ENCODE data around the gene RGS3.
A peak's percentile ranks its signal among the peaks of the same experiment; 100 is the strongest.

The RGS3 gene

GRCh38 chr9:113492343-113493202 is 29.0 kb downstream of the RGS3 start:
- Mint-ChIP-seq H3K36me3 (ENCODE audit: low read depth) (no peaks in the 10 kb centered on the region), H3K4me1 (ENCODE audit: low read depth) (no peaks in the 10 kb centered on the region), H3K27me3 (no peaks in the 10 kb centered on the region), H3K27ac (no peak overlapping the region), H3K9me3 (no peaks in the 10 kb centered on the region), H3K4me3 (no peak overlapping the region)

DNA sequence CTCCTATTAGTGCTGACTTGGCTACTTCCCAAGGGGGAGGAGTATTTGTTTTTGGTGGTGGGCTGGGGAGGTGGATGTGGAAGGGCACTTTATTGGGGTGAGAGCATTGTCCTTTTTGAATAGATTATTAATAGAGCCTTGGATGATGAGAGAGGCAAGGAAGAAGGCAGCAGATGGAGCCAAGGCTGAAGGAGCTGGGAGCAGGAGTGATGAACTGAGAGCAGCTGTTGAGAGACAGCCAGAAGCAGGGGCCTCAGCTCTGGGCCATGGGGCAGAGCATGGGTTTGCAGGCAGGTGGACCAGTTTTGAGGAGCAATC is 29.6 kb downstream of the RGS3 start:
- H3K27ac Mint-ChIP-seq: no peak overlapping the region

GRCh38 chr9:113495526-113495925 is 32.0 kb downstream of the RGS3 start:
- H3K27me3 Mint-ChIP-seq: no peaks in the 10 kb centered on the region
- no peak overlapping the region for H3K27ac Mint-ChIP-seq
- H3K4me3 Mint-ChIP-seq: no peak overlapping the region
- H3K4me1 Mint-ChIP-seq (ENCODE audit: low read depth): peaks cover 14% of the 10 kb centered on the region
- H3K9me3 Mint-ChIP-seq: no peaks in the 10 kb centered on the region
- H3K36me3 Mint-ChIP-seq (ENCODE audit: low read depth): no peaks in the 10 kb centered on the region

More for the DNA sequence above, 29.6 kb downstream of the RGS3 start:
- H3K9me3 Mint-ChIP-seq: no peaks in the 10 kb centered on the region
- H3K4me1 Mint-ChIP-seq (ENCODE audit: low read depth): no peaks in the 10 kb centered on the region
- no peak overlapping the region for H3K4me3 Mint-ChIP-seq
- H3K36me3 Mint-ChIP-seq (ENCODE audit: low read depth): no peaks in the 10 kb centered on the region
- H3K27me3 Mint-ChIP-seq: no peaks in the 10 kb centered on the region

GRCh38 chr9:113497051-113497450 is 33.5 kb downstream of the RGS3 start:
- Mint-ChIP-seq H3K4me1 (ENCODE audit: low read depth) (peaks cover 14% of the 10 kb centered on the region), H3K4me3 (no peak overlapping the region), H3K27me3 (no peaks in the 10 kb centered on the region), H3K36me3 (ENCODE audit: low read depth) (no peaks in the 10 kb centered on the region), H3K9me3 (no peaks in the 10 kb centered on the region), H3K27ac (no peak overlapping the region)

- Mint-ChIP-seq H3K4me1 (ENCODE audit: low read depth) (peaks cover 19% of the 10 kb centered on the region), H3K36me3 (ENCODE audit: low read depth) (no peaks in the 10 kb centered on the region), H3K27ac (peak overlapping the region; percentile 72)
Observed at GRCh38 chr9:113499153-113499875, 35.8 kb downstream of the RGS3 start.

GRCh38 chr9:113499876-113500497 is 36.5 kb downstream of the RGS3 start:
- H3K9me3 Mint-ChIP-seq: no peaks in the 10 kb centered on the region
- H3K27ac Mint-ChIP-seq: peak overlapping the region; percentile 72
- no peaks in the 10 kb centered on the region for H3K27me3 Mint-ChIP-seq
- no peaks in the 10 kb centered on the region for H3K36me3 Mint-ChIP-seq (ENCODE audit: low read depth)
- H3K4me1 Mint-ChIP-seq (ENCODE audit: low read depth): peaks cover 19% of the 10 kb centered on the region
- H3K4me3 Mint-ChIP-seq: no peak overlapping the region

More at GRCh38 chr9:113499153-113499875, 35.8 kb downstream of the RGS3 start:
- no peaks in the 10 kb centered on the region for H3K9me3 Mint-ChIP-seq
- H3K27me3 Mint-ChIP-seq: no peaks in the 10 kb centered on the region
- no peak overlapping the region for H3K4me3 Mint-ChIP-seq

DNA sequence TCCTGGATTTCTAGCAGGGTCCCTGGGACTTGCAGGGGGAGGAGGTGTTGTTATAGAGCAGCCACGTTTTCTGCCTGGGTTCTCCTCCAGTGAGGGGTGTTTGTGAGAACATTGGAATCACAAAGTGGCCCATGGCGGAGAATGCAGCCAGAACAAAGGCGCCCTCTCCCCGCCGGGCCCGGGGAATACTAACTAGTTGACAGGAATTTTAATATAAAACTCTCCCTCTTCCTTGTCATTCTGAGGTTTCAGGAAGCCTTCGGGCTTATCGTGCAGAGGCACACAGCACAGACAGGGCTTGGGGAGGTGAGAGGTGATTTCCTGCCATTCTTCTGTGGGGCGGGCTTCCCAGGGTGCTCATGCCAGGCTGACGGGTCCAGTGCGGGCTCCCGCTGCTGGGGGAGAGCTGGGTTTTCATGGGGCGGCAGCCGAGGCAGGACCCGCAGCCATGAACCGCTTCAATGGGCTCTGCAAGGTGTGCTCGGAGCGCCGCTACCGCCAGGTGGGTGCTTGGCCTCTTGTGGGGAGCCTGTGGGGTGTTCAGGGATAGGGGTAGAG is 37.7 kb downstream of the RGS3 start:
- no peaks in the 10 kb centered on the region for H3K36me3 Mint-ChIP-seq (ENCODE audit: low read depth)
- no peak overlapping the region for H3K4me3 Mint-ChIP-seq
- no peak overlapping the region for H3K27ac Mint-ChIP-seq

GRCh38 chr9:113501852-113502251 is 38.3 kb downstream of the RGS3 start:
- H3K9me3 Mint-ChIP-seq: no peaks in the 10 kb centered on the region
- H3K4me3 Mint-ChIP-seq: no peak overlapping the region
- H3K27me3 Mint-ChIP-seq: no peaks in the 10 kb centered on the region
- H3K4me1 Mint-ChIP-seq (ENCODE audit: low read depth): peaks cover 19% of the 10 kb centered on the region
- H3K27ac Mint-ChIP-seq: no peak overlapping the region
- H3K36me3 Mint-ChIP-seq (ENCODE audit: low read depth): no peaks in the 10 kb centered on the region

More for the DNA sequence above, 37.7 kb downstream of the RGS3 start:
- Mint-ChIP-seq H3K4me1 (ENCODE audit: low read depth) (peaks cover 19% of the 10 kb centered on the region), H3K27me3 (no peaks in the 10 kb centered on the region), H3K9me3 (no peaks in the 10 kb centered on the region)

GRCh38 chr9:113502427-113503034 is 39.0 kb downstream of the RGS3 start:
- H3K27ac Mint-ChIP-seq: no peak overlapping the region
- H3K27me3 Mint-ChIP-seq: no peaks in the 10 kb centered on the region
- H3K4me3 Mint-ChIP-seq: no peak overlapping the region
- H3K4me1 Mint-ChIP-seq (ENCODE audit: low read depth): peaks cover 19% of the 10 kb centered on the region
- no peaks in the 10 kb centered on the region for H3K36me3 Mint-ChIP-seq (ENCODE audit: low read depth)
- no peaks in the 10 kb centered on the region for H3K9me3 Mint-ChIP-seq

- Mint-ChIP-seq H3K4me1 (ENCODE audit: low read depth) (peaks cover 19% of the 10 kb centered on the region), H3K27me3 (no peaks in the 10 kb centered on the region), H3K27ac (no peak overlapping the region), H3K4me3 (no peak overlapping the region), H3K9me3 (no peaks in the 10 kb centered on the region), H3K36me3 (ENCODE audit: low read depth) (no peaks in the 10 kb centered on the region)
Observed at GRCh38 chr9:113503131-113503541, 39.6 kb downstream of the RGS3 start.

GRCh38 chr9:113503613-113504211 is 40.2 kb downstream of the RGS3 start:
- Mint-ChIP-seq H3K27me3 (no peaks in the 10 kb centered on the region), H3K9me3 (no peaks in the 10 kb centered on the region), H3K27ac (no peak overlapping the region), H3K4me3 (no peak overlapping the region), H3K4me1 (ENCODE audit: low read depth) (peaks cover 19% of the 10 kb centered on the region), H3K36me3 (ENCODE audit: low read depth) (no peaks in the 10 kb centered on the region)

GRCh38 chr9:113504725-113505590 is 41.4 kb downstream of the RGS3 start:
- no peaks in the 10 kb centered on the region for H3K36me3 Mint-ChIP-seq (ENCODE audit: low read depth)
- no peaks in the 10 kb centered on the region for H3K27me3 Mint-ChIP-seq
- no peak overlapping the region for H3K4me3 Mint-ChIP-seq
- peaks cover 10% of the 10 kb centered on the region for H3K4me1 Mint-ChIP-seq (ENCODE audit: low read depth)
- no peak overlapping the region for H3K27ac Mint-ChIP-seq
- H3K9me3 Mint-ChIP-seq: no peaks in the 10 kb centered on the region

DNA sequence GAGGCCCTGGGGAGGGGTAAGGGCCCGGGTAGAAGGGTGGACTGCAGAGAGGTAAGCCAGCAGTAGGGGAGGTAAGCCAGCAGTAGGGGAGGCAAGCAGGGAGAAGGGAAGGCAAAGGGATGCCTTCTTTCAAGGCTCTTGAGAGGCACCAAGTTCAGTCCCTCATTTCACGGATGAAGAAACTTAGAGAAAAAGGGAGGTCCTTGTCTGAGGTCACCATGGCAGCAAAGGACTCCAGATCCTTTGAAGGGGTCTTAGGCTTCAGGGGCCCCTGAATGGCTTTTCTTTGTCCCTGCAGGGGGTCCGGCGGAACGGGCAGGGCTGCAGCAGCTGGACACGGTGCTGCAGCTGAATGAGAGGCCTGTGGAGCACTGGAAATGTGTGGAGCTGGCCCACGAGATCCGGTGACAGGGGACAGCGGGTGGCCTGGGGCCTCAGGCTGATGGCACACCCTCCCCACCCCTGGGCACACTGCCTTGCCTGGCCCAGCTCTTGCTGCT is 42.6 kb downstream of the RGS3 start:
- Mint-ChIP-seq H3K27ac (no peak overlapping the region), H3K9me3 (no peaks in the 10 kb centered on the region), H3K4me3 (no peak overlapping the region), H3K27me3 (no peaks in the 10 kb centered on the region), H3K36me3 (ENCODE audit: low read depth) (no peaks in the 10 kb centered on the region), H3K4me1 (ENCODE audit: low read depth) (peaks cover 12% of the 10 kb centered on the region)

Measured in stimulated activated naive CD8-positive, alpha-beta T cell treated with anti-CD3 and anti-CD28 coated beads, Interleukin-15, Interleukin-2, amounts not matched to agents 100 ng/mL and 50 ng/mL, for 24 hours (primary cell).